ENCODE data around the gene ZNF700.

The ZNF700 gene

GRCh38 chr19:11963566-11964355 is 38.9 kb downstream of the ZNF700 start:
- DNase-seq (ENCODE audit: extremely low spot score), result peak; percentile 76
- ChIA-PET CTCF (interaction anchor here (0.7 to 5.9 kb wide), 39 partner anchors 9 to 703 kb away, joined by 3 to 111 read pairs (median 5); partner anchors contain the start of genes MAN2B1, WDR83, ZNF136 and ZNF20), POLR2A (interaction anchor here (0.6 to 2.3 kb wide), 3 partner anchors 24 to 430 kb away, joined by 3 to 12 read pairs (median 5); partner anchors contain the start of gene ZNF442)
- TF ChIP-seq, protein P1, sequence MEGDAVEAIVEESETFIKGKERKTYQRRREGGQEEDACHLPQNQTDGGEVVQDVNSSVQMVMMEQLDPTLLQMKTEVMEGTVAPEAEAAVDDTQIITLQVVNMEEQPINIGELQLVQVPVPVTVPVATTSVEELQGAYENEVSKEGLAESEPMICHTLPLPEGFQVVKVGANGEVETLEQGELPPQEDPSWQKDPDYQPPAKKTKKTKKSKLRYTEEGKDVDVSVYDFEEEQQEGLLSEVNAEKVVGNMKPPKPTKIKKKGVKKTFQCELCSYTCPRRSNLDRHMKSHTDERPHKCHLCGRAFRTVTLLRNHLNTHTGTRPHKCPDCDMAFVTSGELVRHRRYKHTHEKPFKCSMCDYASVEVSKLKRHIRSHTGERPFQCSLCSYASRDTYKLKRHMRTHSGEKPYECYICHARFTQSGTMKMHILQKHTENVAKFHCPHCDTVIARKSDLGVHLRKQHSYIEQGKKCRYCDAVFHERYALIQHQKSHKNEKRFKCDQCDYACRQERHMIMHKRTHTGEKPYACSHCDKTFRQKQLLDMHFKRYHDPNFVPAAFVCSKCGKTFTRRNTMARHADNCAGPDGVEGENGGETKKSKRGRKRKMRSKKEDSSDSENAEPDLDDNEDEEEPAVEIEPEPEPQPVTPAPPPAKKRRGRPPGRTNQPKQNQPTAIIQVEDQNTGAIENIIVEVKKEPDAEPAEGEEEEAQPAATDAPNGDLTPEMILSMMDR (IDR thresholded peaks at IDR 0.05; ENCODE audit: control extremely low read depth, extremely low read depth, low read depth, missing control alignments), result peak; percentile 83

GRCh38 chr19:11964496-11964857 is 39.6 kb downstream of the ZNF700 start:
- CTCF ChIA-PET, result interaction anchor here (0.7 to 5.9 kb wide), 28 partner anchors 10 to 702 kb away, joined by 3 to 111 read pairs (median 6); partner anchors contain the start of genes MAN2B1, WDR83, ZNF20 and ZNF433
- DNase-seq (ENCODE audit: extremely low spot score), result no peak
- TF ChIP-seq, protein P1 (IDR thresholded peaks at IDR 0.05; ENCODE audit: control extremely low read depth, extremely low read depth, low read depth, missing control alignments), result peak; percentile 44
- POLR2A ChIA-PET, result interaction anchor here (0.6 to 2.3 kb wide), 4 partner anchors 24 to 401 kb away, joined by 3 to 12 read pairs (median 3); partner anchors contain the start of genes ZNF442 and ZNF700

DNA sequence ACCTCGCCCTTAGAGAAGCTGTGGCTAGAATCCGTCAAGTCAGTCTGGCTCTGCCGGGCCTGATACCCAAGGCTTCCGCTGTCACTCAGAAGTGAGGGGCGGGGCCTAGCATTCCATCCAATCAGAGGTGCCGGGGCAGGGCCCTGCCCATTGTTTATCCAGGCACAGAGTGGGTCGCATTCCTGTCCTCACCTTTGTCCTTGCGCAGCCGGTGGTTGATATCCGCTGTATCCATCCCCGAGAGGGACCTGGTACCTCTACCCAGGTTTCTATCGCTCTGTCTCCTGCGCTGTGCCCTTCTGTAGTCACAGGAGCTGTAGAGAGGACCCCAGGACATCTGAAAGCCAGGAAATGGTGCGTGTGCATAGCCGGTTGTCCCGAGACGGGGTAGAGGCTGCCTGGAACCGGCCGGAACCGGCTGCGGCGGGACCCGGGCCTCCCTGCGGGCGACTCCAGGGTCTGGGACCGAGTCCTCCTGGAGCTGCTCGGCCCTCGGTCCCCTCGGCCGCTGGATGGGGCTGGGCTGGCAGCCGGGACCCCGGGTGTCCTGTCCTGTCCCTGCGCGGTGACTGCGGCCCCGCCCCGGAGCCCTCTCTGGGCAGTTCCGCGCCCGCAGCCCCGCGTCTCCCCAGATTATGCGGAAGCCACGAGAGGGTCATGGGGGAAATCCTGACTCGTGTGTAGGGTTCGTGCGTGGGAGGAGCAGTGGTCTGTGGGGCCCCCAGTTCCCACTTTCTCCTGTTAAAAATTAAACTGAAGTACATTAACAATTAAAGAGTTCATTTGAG is 40.1 kb downstream of the ZNF700 start, which contains the start of gene ZNF763:
ZNF763 (plus strand) TSS at position 183 of the 788 bp plus-strand sequence; CDS start at position 352, 169 bp downstream.
- DNase-seq (ENCODE audit: extremely low spot score), result peak; percentile 92
- CTCF ChIA-PET, result interaction anchor here (0.7 to 5.9 kb wide), 12 partner anchors 13 to 491 kb away, joined by 3 to 111 read pairs (median 8); partner anchors contain the start of genes ZNF20, ZNF491, ZNF700 and ZNF878
- TF ChIP-seq, protein P1 (IDR thresholded peaks at IDR 0.05; ENCODE audit: control extremely low read depth, extremely low read depth, low read depth, missing control alignments), result no peak
- POLR2A ChIA-PET, result interaction anchor here (0.6 to 2.3 kb wide), 3 partner anchors 23 to 40 kb away, joined by 3 to 12 read pairs (median 3); partner anchors contain the start of gene ZNF700

DNA sequence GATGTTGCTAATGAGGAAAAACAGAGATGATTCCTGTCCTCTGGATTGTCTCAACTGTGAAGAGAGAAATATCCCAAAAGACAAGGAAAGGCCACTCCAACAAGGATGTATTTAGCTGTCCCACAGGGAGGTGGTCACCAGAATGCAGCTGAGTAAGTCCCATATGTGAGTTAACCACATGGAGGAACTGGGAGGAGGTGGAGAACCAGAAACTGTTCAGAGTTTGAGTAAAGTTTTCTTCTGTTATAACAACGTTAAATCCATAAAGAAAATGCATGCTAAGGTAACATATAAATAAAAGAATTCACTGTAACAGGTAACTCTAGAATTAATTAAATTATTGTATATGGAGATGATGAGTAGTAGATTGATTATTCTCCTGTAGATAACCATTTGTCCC is 45.3 kb downstream of the ZNF700 start:
- CTCF ChIA-PET, result interaction anchor here (0.9 kb wide), 1 partner anchor 18 kb away, joined by 3 read pairs; no protein-coding TSS in a partner anchor
- no peak for DNase-seq (ENCODE audit: extremely low spot score)
- TF ChIP-seq, protein P1 (IDR thresholded peaks at IDR 0.05; ENCODE audit: control extremely low read depth, extremely low read depth, low read depth, missing control alignments), result no peak
- POLR2A ChIA-PET, result no interaction called here

GRCh38 chr19:11971041-11971440 is 46.1 kb downstream of the ZNF700 start:
- ChIA-PET CTCF (no interaction called here), POLR2A (no interaction called here)
- no peak for DNase-seq (ENCODE audit: extremely low spot score)
- TF ChIP-seq, protein P1 (IDR thresholded peaks at IDR 0.05; ENCODE audit: control extremely low read depth, extremely low read depth, low read depth, missing control alignments), result no peak
